ENCODE results near the gene ATP2B2. TPM values are rescaled to one million over a fixed set of nuclear protein-coding genes. Genes with fewer than 3 reads are reported as not detected.

The ATP2B2 gene
- total RNA-seq, 2 experiments from 2014 or later = not detected

GRCh38 chr3:10447527-10448260 is 57.7 kb downstream of the ATP2B2 start:
- Mint-ChIP-seq H3K36me3 (ENCODE audit: low read depth) (no peaks in the 10 kb centered on the region), H3K9me3 (no peaks in the 10 kb centered on the region), H3K27ac (no peak overlapping the region), H3K4me3 (no peak overlapping the region), H3K27me3 (peaks cover 8% of the 10 kb centered on the region), H3K4me1 (peaks cover 2% of the 10 kb centered on the region)
- POLR2A ChIA-PET = interaction anchor here (1.4 kb wide), 1 partner anchor 10 kb away, joined by 3 read pairs; no protein-coding TSS in a partner anchor
- DNase-seq = no peak
- CTCF ChIA-PET = no interaction called here

GRCh38 chr3:10447110-10447509 is 58.3 kb downstream of the ATP2B2 start:
- ChIA-PET POLR2A (interaction anchor here (1.4 kb wide), 1 partner anchor 10 kb away, joined by 3 read pairs; no protein-coding TSS in a partner anchor), CTCF (no interaction called here)
- H3K9me3 Mint-ChIP-seq = no peaks in the 10 kb centered on the region
- no peak overlapping the region for H3K27ac Mint-ChIP-seq
- no peaks in the 10 kb centered on the region for H3K36me3 Mint-ChIP-seq (ENCODE audit: low read depth)
- no peak for DNase-seq
- no peak overlapping the region for H3K4me3 Mint-ChIP-seq
- peaks cover 5% of the 10 kb centered on the region for H3K27me3 Mint-ChIP-seq
- peaks cover 2% of the 10 kb centered on the region for H3K4me1 Mint-ChIP-seq

- POLR2A ChIA-PET = no interaction called here
- Mint-ChIP-seq H3K4me1 (peaks cover 2% of the 10 kb centered on the region), H3K27me3 (no peaks in the 10 kb centered on the region), H3K36me3 (ENCODE audit: low read depth) (no peaks in the 10 kb centered on the region), H3K9me3 (no peaks in the 10 kb centered on the region), H3K4me3 (no peak overlapping the region), H3K27ac (no peak overlapping the region)
- DNase-seq = no peak
- CTCF ChIA-PET = no interaction called here
These were observed 59.7 kb downstream of the ATP2B2 start for GRCh38 chr3:10445561-10446175.

GRCh38 chr3:10444511-10444910 is 60.9 kb downstream of the ATP2B2 start:
- peaks cover 2% of the 10 kb centered on the region for H3K4me1 Mint-ChIP-seq
- CTCF ChIA-PET = no interaction called here
- H3K9me3 Mint-ChIP-seq = no peaks in the 10 kb centered on the region
- no peaks in the 10 kb centered on the region for H3K27me3 Mint-ChIP-seq
- no peak overlapping the region for H3K4me3 Mint-ChIP-seq
- no peaks in the 10 kb centered on the region for H3K36me3 Mint-ChIP-seq (ENCODE audit: low read depth)
- DNase-seq = no peak
- POLR2A ChIA-PET = no interaction called here
- no peak overlapping the region for H3K27ac Mint-ChIP-seq

- Mint-ChIP-seq H3K36me3 (ENCODE audit: low read depth) (no peaks in the 10 kb centered on the region), H3K27ac (no peak overlapping the region), H3K9me3 (no peaks in the 10 kb centered on the region), H3K27me3 (no peaks in the 10 kb centered on the region), H3K4me1 (peaks cover 2% of the 10 kb centered on the region), H3K4me3 (no peak overlapping the region)
- CTCF ChIA-PET = no interaction called here
- POLR2A ChIA-PET = no interaction called here
- DNase-seq = no peak
These were observed 61.3 kb downstream of the ATP2B2 start for GRCh38 chr3:10444110-10444429.

- CTCF ChIA-PET = no interaction called here
- H3K9me3 Mint-ChIP-seq = no peaks in the 10 kb centered on the region
- DNase-seq = no peak
- POLR2A ChIA-PET = no interaction called here
- peaks cover 2% of the 10 kb centered on the region for H3K4me1 Mint-ChIP-seq
- no peak overlapping the region for H3K4me3 Mint-ChIP-seq
- no peaks in the 10 kb centered on the region for H3K36me3 Mint-ChIP-seq (ENCODE audit: low read depth)
- no peaks in the 10 kb centered on the region for H3K27me3 Mint-ChIP-seq
- no peak overlapping the region for H3K27ac Mint-ChIP-seq
These were observed 61.9 kb downstream of the ATP2B2 start for GRCh38 chr3:10443272-10444109.

GRCh38 chr3:10442151-10442795 is 63.1 kb downstream of the ATP2B2 start:
- H3K4me1 Mint-ChIP-seq = peaks cover 13% of the 10 kb centered on the region
- no peak overlapping the region for H3K27ac Mint-ChIP-seq
- POLR2A ChIA-PET = no interaction called here
- no peaks in the 10 kb centered on the region for H3K9me3 Mint-ChIP-seq
- no peak for DNase-seq
- CTCF ChIA-PET = no interaction called here
- H3K4me3 Mint-ChIP-seq = no peak overlapping the region
- no peaks in the 10 kb centered on the region for H3K36me3 Mint-ChIP-seq (ENCODE audit: low read depth)
- no peaks in the 10 kb centered on the region for H3K27me3 Mint-ChIP-seq

- CTCF ChIA-PET = no interaction called here
- POLR2A ChIA-PET = no interaction called here
- no peak for DNase-seq
These were observed 64.7 kb downstream of the ATP2B2 start for GRCh38 chr3:10440684-10441083.

GRCh38 chr3:10438902-10439610 is 66.3 kb downstream of the ATP2B2 start:
- no peak overlapping the region for H3K4me3 Mint-ChIP-seq
- ChIA-PET POLR2A (no interaction called here), CTCF (interaction anchor here (1.6 kb wide), 1 partner anchor 320 kb away, joined by 3 read pairs; no protein-coding TSS in a partner anchor)
- no peak overlapping the region for H3K27ac Mint-ChIP-seq
- H3K4me1 Mint-ChIP-seq = peaks cover 26% of the 10 kb centered on the region
- no peaks in the 10 kb centered on the region for H3K36me3 Mint-ChIP-seq (ENCODE audit: low read depth)
- DNase-seq = no peak
- no peaks in the 10 kb centered on the region for H3K27me3 Mint-ChIP-seq
- no peaks in the 10 kb centered on the region for H3K9me3 Mint-ChIP-seq

More at GRCh38 chr3:10440684-10441083, 64.7 kb downstream of the ATP2B2 start:
- no peaks in the 10 kb centered on the region for H3K27me3 Mint-ChIP-seq
- H3K9me3 Mint-ChIP-seq = no peaks in the 10 kb centered on the region
- H3K4me1 Mint-ChIP-seq = peaks cover 24% of the 10 kb centered on the region
- no peak overlapping the region for H3K27ac Mint-ChIP-seq
- no peaks in the 10 kb centered on the region for H3K36me3 Mint-ChIP-seq (ENCODE audit: low read depth)
- no peak overlapping the region for H3K4me3 Mint-ChIP-seq

GRCh38 chr3:10437995-10438901 is 67.1 kb downstream of the ATP2B2 start:
- Mint-ChIP-seq H3K36me3 (ENCODE audit: low read depth) (no peaks in the 10 kb centered on the region), H3K4me3 (no peak overlapping the region), H3K4me1 (peaks cover 27% of the 10 kb centered on the region), H3K27me3 (no peaks in the 10 kb centered on the region), H3K9me3 (no peaks in the 10 kb centered on the region), H3K27ac (no peak overlapping the region)
- CTCF ChIA-PET = interaction anchor here (0.8 to 2.4 kb wide), 4 partner anchors 10 to 320 kb away, joined by 3 to 7 read pairs (median 3); no protein-coding TSS in a partner anchor
- POLR2A ChIA-PET = interaction anchor here (1.0 kb wide), 1 partner anchor 10 kb away, joined by 3 read pairs; no protein-coding TSS in a partner anchor
- DNase-seq = no peak

- no peak overlapping the region for H3K4me3 Mint-ChIP-seq
These were observed 68.0 kb downstream of the ATP2B2 start for GRCh38 chr3:10437272-10437994.

More at GRCh38 chr3:10437272-10437994, 68.0 kb downstream of the ATP2B2 start:
- H3K36me3 Mint-ChIP-seq (ENCODE audit: low read depth) = no peaks in the 10 kb centered on the region
- H3K4me1 Mint-ChIP-seq = peaks cover 27% of the 10 kb centered on the region
- DNase-seq = peak; percentile 76
- no peaks in the 10 kb centered on the region for H3K27me3 Mint-ChIP-seq
- ChIA-PET POLR2A (interaction anchor here (1.0 to 1.7 kb wide), 3 partner anchors 10 to 117 kb away, joined by 3 to 5 read pairs (median 4); partner anchors contain the start of gene SEC13), CTCF (interaction anchor here (0.8 to 2.4 kb wide), 7 partner anchors 9 to 321 kb away, joined by 3 to 7 read pairs (median 3); no protein-coding TSS in a partner anchor)
- H3K9me3 Mint-ChIP-seq = no peaks in the 10 kb centered on the region
- peak overlapping the region; percentile 72 for H3K27ac Mint-ChIP-seq
